GM12874 (cell line): ENCODE data around the gene TXNRD3.

ENCODE experiments used
- CTCF ChIP-seq: IDR thresholded peaks from 2 replicates; pipeline ENCODE4 v1.5.1; 2011; ENCODE audit warnings: low read depth, mild to moderate bottlenecking, control low read depth, low read length, moderate library complexity; ENCODE audit not compliant: insufficient read depth

TXNRD3 gene

GRCh38 chr3:126604691-126605090, 50.2 kb downstream of the TXNRD3 start:
- no peak for TF ChIP-seq CTCF

- no peak for TF ChIP-seq CTCF
These were observed 55.8 kb downstream of the TXNRD3 start for GRCh38 chr3:126599101-126599500.

GRCh38 chr3:126582311-126582710, 72.6 kb downstream of the TXNRD3 start:
- TF ChIP-seq CTCF = no peak

- no peak for TF ChIP-seq CTCF
These were observed 73.4 kb downstream of the TXNRD3 start for GRCh38 chr3:126581569-126581968.

- TF ChIP-seq CTCF = no peak
These were observed 74.2 kb downstream of the TXNRD3 start for GRCh38 chr3:126580746-126581145.

- TF ChIP-seq CTCF = no peak
These were observed 76.2 kb downstream of the TXNRD3 start for GRCh38 chr3:126578702-126579101.

- TF ChIP-seq CTCF = no peak
These were observed 77.7 kb downstream of the TXNRD3 start for GRCh38 chr3:126577261-126577660.
